B cell (primary cell): ENCODE data around the gene NABP1.

Source experiments
- CTCF ChIP-seq: fragments of 200-600 bp; IDR thresholded peaks from one replicate; pipeline ENCODE4 v1.8.0; 2022; ENCODE audit warnings: antibody characterized with exemption, mild to moderate bottlenecking
- EZH2 ChIP-seq: IDR thresholded peaks from 2 replicates; pipeline ENCODE4 v1.6.1; 2012; ENCODE audit warnings: borderline replicate concordance, low read depth, mild to moderate bottlenecking, moderate library complexity, low read length; ENCODE audit not compliant: insufficient read depth, poor library complexity, severe bottlenecking

GRCh38 chr2:191703079-191703725, 25.3 kb downstream of the NABP1 start:
- TF ChIP-seq CTCF (no peak), EZH2 (no peak)
